Ramos (cell line): Measurements from ENCODE around the gene MTMR3.
"Not testable (repeated sequence)": the region's sequence is repeated elsewhere in the genome, so short reads cannot be mapped to it uniquely, and the experiment has no call there.

Experiments
- in situ Hi-C: fragments of 300-500 bp; cut with MboI; formaldehyde crosslinking; loops from one replicate; pipeline ENCODE4 v1.14.3; 2022; ENCODE audit warnings: low sequenced_read_pairs; ENCODE audit not compliant: unreplicated experiment

Gene MTMR3

DNA sequence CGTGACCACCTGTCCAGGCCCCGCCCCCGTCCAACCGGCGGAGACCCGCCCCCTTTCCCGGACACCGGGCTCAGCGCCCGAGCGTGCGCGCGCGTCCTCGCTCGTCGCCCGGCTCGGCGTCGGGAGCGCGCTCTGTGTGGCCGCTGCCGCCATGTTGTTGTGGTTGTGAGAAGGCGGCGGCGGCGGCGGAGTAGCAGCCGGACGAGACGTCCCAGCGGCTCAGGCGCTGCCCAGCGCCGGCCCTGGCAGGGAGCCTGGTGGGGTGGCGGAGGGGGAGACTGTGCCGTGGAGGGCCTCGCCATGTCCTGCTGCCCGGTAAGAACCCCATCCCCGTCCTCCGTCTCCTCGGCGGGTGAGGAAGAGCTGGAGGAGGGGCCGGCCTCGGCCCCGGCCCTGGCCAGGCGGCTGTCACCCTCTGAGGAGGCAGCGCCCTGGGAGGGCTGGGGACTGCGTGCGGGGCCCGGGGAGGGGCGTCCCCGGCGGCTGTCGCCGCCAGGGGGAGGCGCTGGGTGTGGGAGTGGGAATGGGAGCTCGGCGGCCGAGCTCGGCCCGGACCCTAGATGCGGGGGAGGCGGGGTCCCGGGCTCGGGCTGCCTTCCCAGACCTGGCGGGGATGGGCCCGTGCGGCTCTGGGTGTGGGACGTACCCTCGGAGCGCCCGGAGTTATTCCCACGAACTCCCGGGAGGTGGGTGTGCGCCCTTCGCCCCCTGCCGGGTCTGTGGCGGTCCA is at the start of gene MTMR3:
Gene MTMR3, plus strand, starts transcription at position 130 of the 730 bp plus-strand sequence. CDS start 87,886 bp downstream, outside the sequence.
- in situ Hi-C loops: no loop called here

DNA sequence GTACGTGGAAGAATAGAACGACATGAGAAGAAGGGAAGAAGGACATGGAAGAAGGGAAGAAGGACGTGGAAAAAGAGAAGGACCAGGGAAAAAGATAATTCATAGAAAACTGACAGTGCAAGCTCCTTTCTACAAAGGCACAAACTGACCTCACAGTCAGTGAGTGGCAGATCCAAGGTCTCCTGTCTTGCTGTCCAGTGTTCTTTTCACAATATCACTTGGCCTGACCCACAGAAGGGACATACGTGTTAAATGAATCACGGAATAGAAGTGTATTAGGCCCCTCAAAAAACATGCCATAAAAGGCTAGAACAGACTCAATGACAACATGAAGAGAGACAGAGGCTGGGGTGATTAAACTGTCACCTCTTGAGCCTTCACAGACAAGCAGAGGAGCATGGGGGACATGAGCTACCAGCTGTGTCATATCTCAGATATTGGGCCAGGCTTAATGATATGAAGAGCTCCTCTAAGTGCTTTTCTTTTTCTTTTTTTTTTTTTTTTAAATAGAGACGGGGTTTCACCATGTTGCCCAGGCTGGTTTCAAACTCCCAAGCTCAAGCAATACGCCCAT is 49.5 kb upstream of the MTMR3 start:
- in situ Hi-C loops: no loop called here

DNA sequence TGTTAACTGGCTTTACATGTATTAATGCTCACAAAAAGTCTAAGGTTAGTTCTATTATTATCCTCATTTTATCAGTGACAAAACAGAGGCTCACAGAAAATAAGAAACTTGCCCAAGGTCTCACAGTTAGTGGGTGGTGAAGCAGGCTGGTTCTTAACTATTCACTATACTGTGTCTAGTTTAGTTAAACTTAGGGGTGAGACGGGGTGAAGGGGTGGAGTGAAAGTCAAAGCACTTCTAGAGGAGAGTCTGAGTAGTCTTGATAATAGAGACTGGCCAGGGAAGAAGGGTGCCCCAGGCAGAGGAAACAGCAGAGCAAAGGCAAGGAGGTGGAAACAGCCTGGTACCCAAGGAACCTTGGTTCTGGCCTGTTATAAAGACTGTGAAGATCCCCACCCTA is 48.9 kb upstream of the MTMR3 start:
- in situ Hi-C loops: no loop called here

DNA sequence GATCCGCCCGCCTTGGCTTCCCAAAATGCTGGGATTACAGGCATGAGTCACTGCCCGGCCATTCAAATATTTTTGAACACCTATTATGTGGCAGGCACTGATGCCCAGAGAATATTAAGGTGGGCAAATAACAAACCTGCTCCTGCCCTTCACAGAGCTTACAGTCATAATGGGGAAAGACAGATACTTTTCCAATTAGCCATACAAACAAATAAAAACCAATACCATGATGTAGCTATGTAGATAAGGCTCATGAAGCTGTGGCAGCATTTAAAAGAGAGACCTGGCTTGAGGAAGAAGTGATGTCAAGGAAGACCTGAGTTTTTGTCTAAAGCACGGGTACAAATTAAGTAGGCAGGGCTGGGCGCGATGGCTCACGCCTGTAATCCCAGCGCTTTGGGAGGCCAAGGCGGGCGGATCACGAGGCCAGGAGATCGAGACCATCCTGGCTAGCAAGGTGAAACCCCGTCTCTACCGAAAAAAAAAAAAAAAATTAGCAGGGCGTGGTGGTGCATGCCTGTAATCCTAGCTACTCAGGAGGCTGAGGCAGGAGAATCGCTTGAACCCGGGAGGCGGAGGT is 46.1 kb upstream of the MTMR3 start:
- in situ Hi-C loops: not testable (repeated sequence)

DNA sequence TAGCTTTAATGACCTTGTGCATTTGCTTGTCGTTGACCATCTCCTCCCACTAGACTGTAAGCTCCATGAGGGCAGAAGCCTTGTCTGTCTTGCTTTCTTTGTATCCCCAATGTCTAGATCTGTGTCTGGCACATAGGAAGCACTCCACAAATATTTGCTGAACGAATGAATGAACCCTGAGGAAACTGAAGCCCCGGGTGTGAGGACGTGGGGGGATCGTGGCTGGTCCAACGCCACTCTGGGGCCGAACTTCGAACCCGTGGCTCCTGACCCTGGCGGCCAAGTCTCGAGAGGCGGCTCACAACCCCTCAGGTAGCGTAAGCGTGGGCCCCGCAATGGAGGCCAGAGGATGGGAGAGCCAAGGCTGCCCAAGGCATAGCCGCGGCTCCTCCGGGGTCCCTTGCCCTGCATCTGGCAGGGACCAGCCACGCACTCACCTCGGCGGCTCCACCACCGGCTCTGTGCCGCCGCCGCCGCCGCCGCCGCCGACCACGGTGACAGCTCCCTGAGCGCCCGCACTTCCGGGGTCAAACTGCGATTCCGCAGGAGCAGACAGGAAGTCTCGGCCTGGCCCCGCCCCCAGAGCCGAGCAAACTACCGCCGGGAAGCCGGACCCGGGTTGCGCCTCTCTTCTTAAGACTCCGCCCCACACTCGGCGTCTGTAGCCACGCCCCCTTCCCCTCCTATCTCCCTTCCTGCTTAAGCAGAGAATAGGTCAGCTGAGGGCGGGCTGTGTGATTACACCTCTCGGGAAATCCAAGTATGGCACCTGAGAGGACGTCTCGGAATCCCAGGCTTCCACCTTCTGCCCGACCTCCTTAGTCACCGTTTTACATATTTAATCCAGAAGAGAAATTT is 45.0 kb upstream of the MTMR3 start, which contains the start of gene ASCC2:
Gene ASCC2, minus strand, starts transcription at position 534 of the 858 bp plus-strand sequence. CDS start 5,949 bp downstream, outside the sequence.
- in situ Hi-C loops: no loop called here

DNA sequence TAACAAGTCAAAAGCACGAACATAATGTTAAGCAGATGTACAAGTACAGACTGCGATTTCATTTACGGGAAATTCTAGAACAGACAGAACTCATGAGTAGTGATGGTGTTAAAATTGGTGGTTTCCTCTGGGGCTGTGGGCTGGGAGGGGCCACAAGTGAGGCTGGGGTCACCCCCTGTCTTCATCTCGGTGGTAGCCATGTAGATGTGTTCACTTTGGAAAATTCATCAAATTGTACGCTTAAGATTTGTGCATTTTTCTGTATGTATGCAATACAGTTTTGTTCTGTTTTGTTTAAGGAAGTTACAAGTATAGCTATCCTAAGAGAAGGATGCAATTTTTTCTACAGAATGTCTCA is 44.4 kb upstream of the MTMR3 start:
- in situ Hi-C loops: no loop called here

DNA sequence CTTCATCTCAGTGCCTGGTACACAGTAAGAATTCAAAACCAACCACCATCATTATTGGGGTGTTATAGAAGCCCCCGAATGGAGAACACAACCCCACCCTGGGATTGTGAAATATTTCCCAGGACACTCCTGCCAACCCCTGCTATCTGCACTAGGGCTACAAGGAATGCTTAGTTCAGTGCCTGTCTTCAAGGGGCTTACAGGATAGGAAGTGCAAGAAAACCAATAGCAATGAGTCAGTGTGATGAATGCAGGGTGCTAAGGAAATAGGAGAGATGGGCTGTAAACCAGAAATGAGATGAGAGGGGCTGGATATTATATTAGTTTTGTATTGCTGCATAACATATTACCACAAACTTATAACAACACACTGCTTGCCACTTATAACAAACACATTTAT is 43.9 kb upstream of the MTMR3 start:
- in situ Hi-C loops: no loop called here

DNA sequence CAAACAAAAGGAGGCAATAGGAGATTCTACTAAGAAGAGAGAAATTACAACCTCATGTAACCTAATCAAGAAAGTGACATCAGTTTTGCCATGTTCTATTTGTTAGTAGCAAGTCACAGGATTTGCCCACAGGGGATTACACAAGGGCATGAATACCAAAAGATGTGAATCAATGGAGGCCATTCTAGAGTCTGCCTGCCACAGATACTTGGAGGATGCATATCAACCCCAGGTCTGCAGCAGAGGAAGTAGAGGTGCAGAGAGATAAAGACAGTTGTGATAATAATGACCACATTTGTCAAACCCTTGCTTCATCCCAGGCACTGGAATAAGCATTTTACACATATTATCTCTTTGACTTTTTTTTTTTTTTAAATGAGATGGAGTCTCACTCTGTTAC is 42.5 kb upstream of the MTMR3 start:
- in situ Hi-C loops: no loop called here

DNA sequence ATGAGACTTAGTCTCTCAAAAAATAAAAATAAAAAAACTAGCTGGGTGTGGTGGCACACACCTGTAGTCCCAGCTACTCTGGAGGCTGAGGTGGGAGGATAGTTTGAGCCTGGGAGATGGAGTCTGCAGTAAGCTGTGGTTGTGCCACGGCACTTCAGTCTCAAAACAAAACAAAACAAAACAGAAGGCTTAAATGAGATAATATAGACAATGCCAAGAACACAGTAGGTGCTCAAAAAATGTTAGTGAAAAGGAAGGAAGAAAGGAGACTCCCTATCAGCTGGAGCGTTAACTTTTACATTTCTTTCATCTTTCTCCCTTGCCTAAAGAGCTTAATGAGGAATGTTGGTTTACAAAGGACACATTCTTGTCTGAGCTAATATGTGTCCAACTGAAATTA is 40.8 kb upstream of the MTMR3 start:
- in situ Hi-C loops: no loop called here

DNA sequence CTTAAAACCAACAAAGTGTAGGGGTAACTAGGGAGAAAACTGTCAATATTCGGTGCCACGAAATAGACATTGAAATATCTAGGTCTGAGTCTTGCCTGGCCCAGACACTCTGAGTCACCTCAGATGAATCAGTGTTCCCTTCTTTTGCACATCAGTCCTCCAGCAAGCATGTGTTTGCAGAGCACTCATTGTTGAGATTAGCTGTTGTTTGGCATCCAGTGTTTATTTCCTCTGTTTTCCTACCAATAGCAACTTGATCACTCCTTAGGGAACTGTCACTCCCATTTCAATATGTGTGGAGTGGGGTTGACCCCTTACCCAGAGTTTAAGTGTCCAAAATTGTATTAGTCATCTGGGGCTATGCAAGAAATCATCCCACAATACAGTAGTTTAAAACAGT is 40.2 kb upstream of the MTMR3 start:
- in situ Hi-C loops: no loop called here

DNA sequence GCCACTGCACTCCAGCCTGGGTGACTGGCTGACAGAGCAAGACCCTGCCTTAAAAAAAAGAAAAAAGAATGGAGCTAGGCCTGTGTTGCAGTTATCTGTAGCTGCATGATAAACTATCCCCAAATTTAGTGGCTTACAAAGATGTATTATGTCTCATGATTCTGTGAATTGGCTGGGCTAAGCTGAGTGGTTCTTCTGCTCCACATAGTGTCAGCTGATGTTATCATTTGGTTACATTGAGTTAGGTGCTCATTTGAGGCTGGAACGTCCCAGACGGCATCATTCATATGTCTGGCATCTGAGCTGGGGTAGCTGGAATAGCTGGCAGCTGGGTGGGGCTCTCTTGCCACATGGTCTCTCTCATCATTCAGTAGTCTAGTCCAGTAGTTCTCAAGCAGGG is 36.7 kb upstream of the MTMR3 start:
- in situ Hi-C loops: no loop called here

DNA sequence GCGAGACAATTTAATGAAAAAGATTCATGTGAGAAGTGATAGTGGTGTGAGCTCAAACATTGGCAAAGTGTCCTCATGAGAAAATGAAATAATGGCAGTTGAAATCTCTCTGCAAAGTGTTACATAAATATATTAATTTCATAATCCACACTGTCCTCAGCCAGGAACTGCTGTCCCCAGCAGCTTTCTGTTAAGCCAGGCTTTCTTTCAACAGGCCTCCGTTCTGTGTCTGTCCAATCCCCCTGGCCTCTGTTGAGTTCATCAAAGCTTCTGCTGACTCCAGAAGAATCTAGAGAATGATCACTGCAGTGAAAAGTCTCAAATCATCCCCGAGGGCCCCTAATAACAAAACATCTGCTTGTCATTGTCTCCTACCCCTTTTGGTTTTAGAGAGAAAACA is 34.9 kb upstream of the MTMR3 start:
- in situ Hi-C loops: no loop called here

DNA sequence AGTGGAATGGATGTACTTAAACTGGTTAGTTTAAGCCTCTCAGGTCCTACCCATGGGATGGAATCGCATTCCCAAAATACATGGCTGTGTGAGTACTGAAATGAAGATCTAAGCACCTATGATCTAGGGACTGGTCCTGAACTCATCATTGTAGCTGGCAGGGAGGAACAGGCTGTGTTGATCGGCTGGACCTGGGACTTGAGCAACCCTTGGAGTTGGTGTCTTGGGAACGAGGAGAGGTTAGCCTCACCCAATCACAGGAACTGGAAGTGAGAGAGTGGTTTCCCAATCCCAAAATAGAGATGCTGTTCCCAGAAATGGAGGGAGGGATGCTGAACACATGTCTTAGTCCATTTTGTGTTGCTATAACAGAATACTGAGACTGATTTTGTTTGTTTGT is 28.5 kb upstream of the MTMR3 start:
- in situ Hi-C loops: no loop called here

DNA sequence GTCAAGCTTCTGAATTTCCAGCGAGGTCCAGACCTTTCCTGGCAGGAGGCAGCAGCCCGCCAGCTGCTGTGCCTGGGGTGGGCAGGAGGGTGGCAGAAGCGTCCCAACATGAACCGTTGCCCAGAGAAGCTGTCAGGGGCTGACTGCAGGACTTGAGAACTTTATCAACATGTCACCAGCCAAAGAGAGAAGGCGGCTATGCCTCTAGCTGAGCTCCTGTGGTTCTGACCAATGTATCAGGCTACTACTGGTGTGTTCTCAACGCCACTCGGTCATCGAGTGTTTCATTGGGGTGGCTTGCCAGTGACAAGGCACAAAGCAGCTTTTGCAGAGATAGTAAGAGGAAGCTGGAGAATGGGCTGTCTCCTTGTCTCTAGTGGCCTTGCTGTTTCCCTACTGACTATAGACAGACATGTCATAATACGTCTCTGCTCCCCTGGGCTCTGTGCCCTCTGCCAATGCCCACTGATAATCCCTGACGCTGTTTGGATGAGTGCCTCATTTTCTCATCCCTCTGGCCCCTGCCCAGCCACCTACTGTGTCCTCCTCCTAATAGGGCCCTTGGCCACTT is 27.3 kb upstream of the MTMR3 start:
- in situ Hi-C loops: no loop called here

DNA sequence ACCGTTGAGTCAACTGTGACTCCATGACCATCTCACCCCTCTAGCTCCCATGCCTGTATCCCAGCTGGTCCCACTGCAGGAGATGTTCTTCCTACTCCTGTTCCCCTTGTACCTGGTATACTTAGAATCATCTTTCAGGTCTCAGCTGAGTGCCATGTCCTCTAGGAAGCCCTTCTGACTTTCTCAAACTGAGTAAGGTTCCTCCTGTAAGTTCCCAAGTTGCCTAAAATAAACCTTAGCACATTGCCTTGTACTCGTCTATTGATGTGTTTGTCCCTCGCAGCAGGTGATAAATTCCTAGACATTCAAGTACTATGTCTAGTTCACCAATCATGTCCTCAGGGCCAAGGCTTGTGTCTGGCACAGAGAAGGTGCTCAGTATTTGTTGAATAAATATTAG is 26.5 kb upstream of the MTMR3 start:
- in situ Hi-C loops: no loop called here

DNA sequence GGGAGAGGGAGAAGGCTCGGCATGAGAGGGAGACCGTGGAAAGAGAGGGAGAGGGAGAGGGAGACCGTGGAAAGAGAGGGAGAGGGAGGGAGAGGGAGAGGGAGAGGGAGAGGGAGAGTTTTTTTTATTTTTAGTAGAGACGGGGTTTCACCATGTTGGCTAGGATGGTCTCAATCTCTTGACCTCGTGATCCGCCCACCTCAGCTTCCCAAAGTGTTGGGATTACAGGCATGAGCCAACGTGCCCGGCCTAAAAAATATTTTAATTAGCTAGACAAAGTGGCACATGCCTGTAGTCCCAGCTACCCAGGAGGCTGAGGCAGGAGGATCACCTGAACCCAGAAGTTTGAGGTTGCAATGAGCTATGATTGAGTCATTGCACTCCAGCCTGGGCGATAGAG is 23.9 kb upstream of the MTMR3 start:
- in situ Hi-C loops: not testable (repeated sequence)

DNA sequence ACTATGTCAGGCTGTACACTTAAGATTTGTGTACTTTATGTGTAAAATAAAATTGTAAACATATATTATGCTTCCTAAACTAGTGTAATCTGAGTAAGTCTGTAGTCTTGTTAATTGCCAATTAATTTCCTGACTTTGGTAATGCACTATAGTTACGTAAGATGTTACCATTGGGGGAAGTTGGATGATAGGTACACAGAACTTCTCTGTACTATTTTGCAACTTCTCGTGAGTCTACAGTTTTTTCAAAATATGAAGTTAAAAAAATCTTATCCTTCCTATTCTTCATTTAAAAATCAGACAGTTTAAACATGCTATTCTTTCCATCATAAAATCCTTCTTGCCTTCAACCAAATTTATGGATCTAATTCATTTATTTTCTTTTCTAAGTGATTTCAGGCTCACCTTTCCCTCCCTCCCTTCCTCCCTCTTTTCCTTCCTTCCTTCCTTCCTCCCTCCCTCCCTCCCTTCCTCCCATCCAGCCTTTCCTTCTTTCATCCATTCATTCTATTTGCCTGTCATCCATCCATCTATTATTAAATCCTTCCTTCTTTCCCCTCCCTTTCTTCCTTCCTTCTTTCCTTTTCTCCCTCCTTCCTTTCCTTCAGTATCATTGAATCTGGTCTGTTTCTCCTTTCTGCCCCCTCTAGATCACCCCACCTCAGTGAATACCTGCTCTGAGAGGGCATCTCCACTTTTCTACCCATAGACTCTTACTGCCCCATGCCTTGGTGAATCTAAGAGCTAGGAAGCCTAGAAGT is 22.8 kb upstream of the MTMR3 start:
- in situ Hi-C loops: no loop called here

DNA sequence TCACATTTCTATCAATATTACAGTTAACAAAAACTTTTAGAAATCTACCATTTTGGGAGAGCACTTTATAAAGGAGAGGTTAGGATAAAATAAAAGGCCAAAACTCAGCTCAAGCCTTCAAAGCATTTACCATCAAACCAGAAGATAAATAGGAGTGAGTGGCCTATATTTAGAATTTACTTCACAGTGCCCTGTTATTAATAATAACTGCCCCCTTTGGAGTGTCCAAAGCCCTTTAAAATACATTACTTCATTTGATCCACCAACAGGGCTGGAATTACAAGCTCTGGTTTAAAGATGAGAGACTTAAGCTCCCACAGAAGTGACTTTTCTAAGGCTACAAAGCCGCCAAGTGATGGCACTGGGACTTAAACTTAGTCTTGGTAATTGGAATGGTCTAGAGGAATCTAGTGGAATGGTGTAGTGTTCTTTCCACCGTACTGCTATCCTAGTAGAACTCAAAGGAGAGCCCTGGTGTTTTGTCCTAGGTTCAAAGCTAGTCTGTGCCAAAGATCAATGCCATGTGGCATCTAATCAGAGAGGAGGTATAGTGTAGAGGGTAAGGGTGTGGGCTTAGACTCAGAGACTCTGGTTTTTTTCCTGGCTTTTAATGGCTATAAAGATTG is 21.2 kb upstream of the MTMR3 start:
- in situ Hi-C loops: no loop called here

DNA sequence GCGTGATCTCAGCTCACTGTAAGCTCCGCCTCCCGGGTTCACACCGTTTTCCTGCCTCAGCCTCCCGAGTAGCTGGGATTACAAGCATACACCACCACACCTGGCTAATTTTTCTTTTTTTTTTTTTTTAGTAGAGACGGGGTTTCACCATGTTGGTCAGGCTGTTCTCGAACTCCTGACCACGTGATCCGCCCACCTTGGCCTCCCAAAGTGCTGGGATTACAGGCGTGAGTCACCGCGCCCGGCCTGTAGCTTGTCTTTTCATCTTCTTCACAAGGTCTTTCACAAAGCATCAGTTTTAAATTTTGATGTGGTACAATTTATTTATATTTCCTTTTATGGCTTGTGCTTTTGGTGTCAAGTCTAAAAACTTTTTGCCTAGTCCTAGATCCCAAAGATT is 17.4 kb upstream of the MTMR3 start:
- in situ Hi-C loops: not testable (repeated sequence)
